Naive thymus-derived CD4-positive, alpha-beta T cell (primary cell): ENCODE data around the gene EHF. TPM values are rescaled to one million over a fixed set of nuclear protein-coding genes. Genes with fewer than 3 reads are reported as not detected.

ENCODE experiments used
- ATAC-seq: fragments of 150-1000 bp; cut with Tn5 transposase; 2 replicates; pipeline ENCODE4 v1.10.0; 2021; ENCODE audit warnings: mild to moderate bottlenecking, moderate library complexity
- CTCF ChIA-PET: fragments of 350-600 bp; sonication (Branson Sonifier 250); formaldehyde crosslinking; loops from one replicate; lab custom pipeline; 2021; ENCODE audit warnings: antibody characterized with exemption; lab: Charles Lee
- POLR2A ChIA-PET: fragments of 350-600 bp; sonication (Branson Sonifier 250); formaldehyde crosslinking; loops from one replicate; lab custom pipeline; 2021; ENCODE audit warnings: antibody characterized with exemption, inconsistent platforms; lab: Charles Lee
- DNase-seq, 9 donors: peaks; one replicate each; pipeline versions ENCODE4 v3.0.0 to v3.0.0-alpha.2; 2020 to 2022; ENCODE audit warnings: mixed read lengths in 1 of 9
- H3K27ac ChIP-seq: one replicate; pipeline ENCODE4 v1.7.0; 2013; ENCODE audit warnings: mild to moderate bottlenecking, low read depth, low read length, moderate library complexity
- H3K27me3 ChIP-seq, 2 donors: one replicate each; pipeline ENCODE4 v1.7.0; 2013; ENCODE audit warnings: low read length in 2 of 2, mild to moderate bottlenecking in 2 of 2, moderate library complexity in 2 of 2; ENCODE audit not compliant: control insufficient read depth in 2 of 2, insufficient read depth in 2 of 2
- H3K36me3 ChIP-seq, 3 experiments: 1 replicate in 2 of 3; 2 replicates in 1 of 3; pipeline ENCODE4 v1.7.0; 2013; ENCODE audit warnings: low read length in 3 of 3, mild to moderate bottlenecking in 3 of 3, moderate library complexity in 1 of 3; ENCODE audit not compliant: insufficient read depth in 3 of 3, control insufficient read depth in 2 of 3
- H3K4me1 ChIP-seq, 2 donors: one replicate each; pipeline ENCODE4 v1.7.0; 2013; ENCODE audit warnings: low read length in 2 of 2, mild to moderate bottlenecking in 2 of 2, moderate library complexity in 1 of 2; ENCODE audit not compliant: control insufficient read depth in 2 of 2, insufficient read depth in 2 of 2
- H3K4me3 ChIP-seq: 2 replicates; pipeline ENCODE4 v1.7.0; 2013; ENCODE audit warnings: mild to moderate bottlenecking, low read length
- H3K9me3 ChIP-seq, 3 experiments: 1 replicate in 2 of 3; 2 replicates in 1 of 3; pipeline ENCODE4 v1.7.0; 2013; ENCODE audit warnings: low read length in 3 of 3; ENCODE audit not compliant: control insufficient read depth in 2 of 3
- H3K27ac Mint-ChIP-seq, 9 donors: one replicate each; pipeline ENCODE4 v1.8.0; 2020 to 2022; ENCODE audit warnings: mixed read lengths in 9 of 9, mild to moderate bottlenecking in 8 of 9, moderate library complexity in 5 of 9, inconsistent platforms in 2 of 9
- H3K27me3 Mint-ChIP-seq, 5 donors: one replicate each; pipeline ENCODE4 v1.8.0; 2021 to 2022; ENCODE audit warnings: mixed read lengths in 5 of 5, mild to moderate bottlenecking in 1 of 5
- H3K36me3 Mint-ChIP-seq, 5 donors: one replicate each; pipeline ENCODE4 v1.8.0; 2020 to 2022; ENCODE audit warnings: mixed read lengths in 5 of 5, mild to moderate bottlenecking in 3 of 5, inconsistent platforms in 1 of 5
- H3K4me1 Mint-ChIP-seq, 7 donors: one replicate each; pipeline ENCODE4 v1.8.0; 2020 to 2022; ENCODE audit warnings: mixed read lengths in 7 of 7, mild to moderate bottlenecking in 3 of 7, inconsistent platforms in 1 of 7
- H3K4me3 Mint-ChIP-seq, 10 donors: one replicate each; pipeline ENCODE4 v1.8.0; 2020 to 2022; ENCODE audit warnings: mild to moderate bottlenecking in 10 of 10, mixed read lengths in 10 of 10, moderate library complexity in 6 of 10, inconsistent platforms in 2 of 10
- H3K9me3 Mint-ChIP-seq, 11 donors: one replicate each; pipeline ENCODE4 v1.8.0; 2020 to 2022; ENCODE audit warnings: mixed read lengths in 11 of 11, mild to moderate bottlenecking in 4 of 11, inconsistent platforms in 1 of 11, moderate library complexity in 1 of 11
- intact Hi-C, 2 donors: fragments of 100-400 bp; cut with micrococcal nuclease; formaldehyde crosslinking; loops; one replicate each; pipeline ENCODE4 v1.15.1; 2023
- polyA plus RNA-seq, 2 donors: library from polyadenylated mRNA; unstranded; fragments of 300-500 nt; fragmentation: Illumina TruSeq; gene quantifications; one replicate each; pipeline ENCODE4 v1.2.3, GENCODE V29; 2021
- total RNA-seq, 6 experiments: library from RNA in 5 of 6; stranded (reverse) in 5 of 6; gene quantifications; 1 replicate in 5 of 6; 2 replicates in 1 of 6; pipeline ENCODE4 v1.2.3 and lab custom pipeline; 2021 to 2026

The EHF gene
- total and polyA plus RNA-seq, 7 experiments from 2014 or later: 0.20 TPM; not detected in 6

DNA sequence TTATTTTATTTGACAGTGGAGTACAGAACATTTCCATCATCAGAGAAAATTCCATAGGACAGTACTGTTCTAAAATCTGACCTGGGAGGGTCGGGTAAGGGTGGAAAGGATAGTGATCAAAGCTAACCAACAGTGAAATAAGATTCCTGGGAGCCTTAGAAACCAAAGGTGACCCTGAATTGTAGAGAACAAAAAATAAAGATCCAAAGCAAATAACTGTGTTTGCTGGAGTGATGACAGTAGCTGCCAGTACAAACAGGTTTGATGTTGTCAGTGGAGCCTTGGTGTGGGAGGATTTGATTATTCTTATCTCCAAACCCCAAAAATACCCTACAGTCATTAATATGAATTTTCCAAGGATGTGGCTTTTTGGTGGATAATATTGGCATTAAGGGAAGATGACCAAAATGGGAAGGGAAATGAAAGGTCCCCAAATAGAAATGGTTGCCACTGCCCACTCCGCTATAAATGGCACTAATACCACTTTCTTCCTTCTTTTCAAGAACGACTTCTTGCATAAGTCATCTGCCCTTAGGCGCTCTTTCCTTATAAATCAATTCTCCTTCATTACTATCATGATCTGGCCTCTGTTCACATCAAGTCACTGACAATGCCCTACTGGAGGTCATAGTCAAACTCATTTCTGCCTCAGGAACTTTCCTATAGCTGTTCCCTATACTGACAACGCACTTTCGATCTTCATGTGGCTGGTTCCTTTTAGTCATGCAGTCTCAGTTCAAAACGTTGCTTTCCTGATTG lies 44.4 kb downstream of the EHF start:
- Mint-ChIP-seq H3K36me3 (no peaks in the 10 kb centered on the region), H3K27me3 (peaks cover 12 to 54% (median 33%) of the 10 kb centered on the region in 5 donors), H3K4me3 (no peak overlapping the region), H3K4me1 (peaks cover 0 to 3% (median 0%) of the 10 kb centered on the region in 7 donors), H3K27ac (no peak overlapping the region), H3K9me3 (peaks cover 0 to 4% (median 0%) of the 10 kb centered on the region in 11 donors)
- ChIA-PET CTCF (no interaction called here), POLR2A (no interaction called here)
- no peaks in the 10 kb centered on the region for H3K36me3 ChIP-seq
- no peak overlapping the region for H3K27ac ChIP-seq
- H3K4me3 ChIP-seq: no peak overlapping the region
- intact Hi-C loops: loop anchor here in 1 of 2 donors (2.0 kb wide), 1 partner anchor 14 kb away; no protein-coding TSS in a partner anchor
- ATAC-seq (no peak), DNase-seq (no peak)
- H3K4me1 ChIP-seq: no peaks in the 10 kb centered on the region
- H3K9me3 ChIP-seq: no peaks in the 10 kb centered on the region
- no peaks in the 10 kb centered on the region for H3K27me3 ChIP-seq

DNA sequence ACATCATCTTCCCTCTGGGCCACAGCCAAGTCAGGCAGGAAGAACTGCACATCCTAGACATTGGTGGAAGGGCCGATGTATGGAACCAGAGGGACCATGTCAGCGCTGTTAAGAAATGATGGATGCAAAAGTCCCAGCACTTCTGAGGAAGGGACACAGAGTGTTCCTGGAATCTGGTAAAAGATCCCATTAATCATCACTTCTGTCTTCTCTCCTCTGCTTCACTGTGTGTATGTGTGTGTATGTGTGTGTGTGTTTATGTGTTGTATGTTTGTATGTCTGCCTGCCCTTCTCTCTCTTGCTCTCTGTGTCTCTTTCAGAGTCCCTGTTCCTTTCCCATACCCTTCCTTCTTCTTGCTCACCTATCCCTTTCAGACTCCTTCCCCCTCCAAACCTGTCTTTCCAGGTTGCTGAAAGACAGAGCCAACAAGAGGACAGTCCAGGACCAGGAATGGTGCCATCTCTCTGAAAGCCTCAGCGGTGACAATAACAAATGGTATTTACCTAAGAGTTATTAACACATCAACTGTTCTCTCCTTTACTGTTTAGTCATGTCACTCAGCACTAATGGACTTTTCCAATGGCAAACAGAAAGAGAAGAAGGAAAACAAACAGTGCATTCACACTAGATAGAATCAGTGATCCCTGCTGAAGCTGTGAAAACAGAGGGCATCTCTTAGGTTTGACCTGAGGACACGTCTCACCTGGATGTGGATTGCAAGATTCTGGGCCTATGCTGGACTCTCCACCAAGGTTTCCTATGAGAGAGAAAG lies 47.1 kb downstream of the EHF start:
- DNase-seq: no peak
- H3K27me3 ChIP-seq: no peaks in the 10 kb centered on the region
- no peaks in the 10 kb centered on the region for H3K9me3 ChIP-seq
- H3K4me3 Mint-ChIP-seq: peak overlapping the region in 1 of 10 donors; percentile 20
- peaks cover 0 to 3% (median 0%) of the 10 kb centered on the region in 11 donors for H3K9me3 Mint-ChIP-seq
- intact Hi-C loops: no loop called here
- no peak overlapping the region for H3K4me3 ChIP-seq
- no peak overlapping the region for H3K27ac ChIP-seq
- peaks cover 0 to 3% (median 0%) of the 10 kb centered on the region in 7 donors for H3K4me1 Mint-ChIP-seq
- no peak for ATAC-seq
- POLR2A ChIA-PET: no interaction called here
- CTCF ChIA-PET: no interaction called here
- no peaks in the 10 kb centered on the region for H3K36me3 ChIP-seq
- H3K27me3 Mint-ChIP-seq: peaks cover 12 to 46% (median 33%) of the 10 kb centered on the region in 5 donors
- H3K36me3 Mint-ChIP-seq: no peaks in the 10 kb centered on the region
- no peaks in the 10 kb centered on the region for H3K4me1 ChIP-seq
- no peak overlapping the region for H3K27ac Mint-ChIP-seq

DNA sequence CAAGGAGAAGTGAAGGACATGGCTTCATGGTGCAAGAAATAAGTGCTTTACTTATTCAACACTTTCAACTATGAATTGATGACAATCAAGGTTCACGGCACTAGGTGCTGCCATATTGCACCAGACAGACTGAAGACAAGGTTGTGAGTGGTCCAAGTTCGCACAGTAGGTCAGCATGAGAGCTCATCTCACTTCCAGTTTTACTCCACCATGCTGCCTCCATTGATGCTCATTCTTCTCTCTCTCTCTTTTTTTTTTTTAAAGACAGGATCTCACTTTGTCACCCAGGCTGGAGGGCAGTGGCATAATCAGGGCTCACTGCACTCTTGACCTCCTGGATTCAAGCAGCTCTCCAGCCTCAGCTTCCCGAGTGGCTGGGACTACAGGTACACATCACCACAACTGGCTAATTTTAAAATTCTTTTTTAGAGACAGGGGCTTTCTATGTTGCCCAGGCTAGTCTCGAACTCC lies 47.7 kb downstream of the EHF start:
- Mint-ChIP-seq H3K9me3 (peaks cover 0 to 5% (median 0%) of the 10 kb centered on the region in 11 donors), H3K36me3 (no peaks in the 10 kb centered on the region), H3K4me3 (no peak overlapping the region), H3K27me3 (peaks cover 12 to 43% (median 33%) of the 10 kb centered on the region in 5 donors), H3K4me1 (peaks cover 0 to 3% (median 0%) of the 10 kb centered on the region in 7 donors), H3K27ac (no peak overlapping the region)
- H3K4me3 ChIP-seq: no peak overlapping the region
- H3K9me3 ChIP-seq: no peaks in the 10 kb centered on the region
- ChIA-PET POLR2A (no interaction called here), CTCF (no interaction called here)
- H3K27me3 ChIP-seq: no peaks in the 10 kb centered on the region
- ATAC-seq (no peak), DNase-seq (no peak)
- no peaks in the 10 kb centered on the region for H3K4me1 ChIP-seq
- intact Hi-C loops: no loop called here
- H3K36me3 ChIP-seq: no peaks in the 10 kb centered on the region
- H3K27ac ChIP-seq: no peak overlapping the region

DNA sequence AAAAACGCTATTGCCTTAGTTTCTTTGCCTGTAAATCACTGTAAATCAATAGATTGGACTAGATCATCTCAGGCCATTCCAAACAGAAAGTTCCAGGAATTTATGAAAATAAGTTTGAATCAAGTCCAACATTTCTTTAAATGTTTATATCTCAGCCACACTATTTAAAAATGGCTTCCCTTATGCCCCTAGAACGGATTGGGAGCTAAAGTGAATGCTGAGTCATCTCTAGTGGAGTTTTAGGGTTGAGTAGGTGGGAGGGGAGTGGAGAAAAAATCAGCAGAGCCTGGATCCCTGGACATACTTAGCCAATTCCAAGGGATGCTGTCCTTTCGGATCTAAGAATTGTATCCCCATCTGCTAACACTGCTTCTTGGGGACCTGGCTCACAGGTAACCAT lies 48.6 kb downstream of the EHF start:
- Mint-ChIP-seq H3K4me3 (no peak overlapping the region), H3K36me3 (no peaks in the 10 kb centered on the region), H3K9me3 (peaks cover 0 to 5% (median 2%) of the 10 kb centered on the region in 11 donors), H3K27ac (no peak overlapping the region), H3K27me3 (peaks cover 12 to 43% (median 35%) of the 10 kb centered on the region in 5 donors), H3K4me1 (peaks cover 0 to 3% (median 0%) of the 10 kb centered on the region in 7 donors)
- ATAC-seq: no peak
- ChIA-PET CTCF (no interaction called here), POLR2A (no interaction called here)
- Histone ChIP-seq H3K4me1 (no peaks in the 10 kb centered on the region), H3K4me3 (no peak overlapping the region), H3K36me3 (no peaks in the 10 kb centered on the region), H3K27ac (no peak overlapping the region), H3K9me3 (no peaks in the 10 kb centered on the region), H3K27me3 (no peaks in the 10 kb centered on the region)
- intact Hi-C loops: no loop called here
- no peak for DNase-seq

DNA sequence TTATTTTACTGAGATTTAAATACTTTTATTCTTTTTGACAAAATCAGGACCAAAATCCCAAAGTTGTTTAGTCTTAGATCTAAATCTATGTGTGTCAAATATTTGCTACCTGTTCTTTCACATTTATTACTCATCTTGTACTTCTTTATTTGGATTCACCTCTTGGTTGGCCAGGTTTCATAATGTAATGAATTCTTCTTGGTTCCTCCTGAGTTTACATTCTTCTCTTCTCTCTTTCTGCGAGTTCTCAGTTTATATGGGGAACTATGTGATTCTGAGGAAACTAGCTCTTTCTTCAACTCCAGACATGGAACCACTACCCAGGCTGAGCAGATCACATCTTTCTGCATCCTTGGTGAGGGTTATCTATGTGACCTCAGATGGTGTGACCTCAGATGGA lies 50.2 kb downstream of the EHF start:
- Mint-ChIP-seq H3K27me3 (peaks cover 9 to 53% (median 35%) of the 10 kb centered on the region in 5 donors), H3K27ac (no peak overlapping the region), H3K4me3 (no peak overlapping the region), H3K36me3 (no peaks in the 10 kb centered on the region), H3K9me3 (peaks cover 0 to 5% (median 2%) of the 10 kb centered on the region in 11 donors), H3K4me1 (peaks cover 0 to 3% (median 0%) of the 10 kb centered on the region in 7 donors)
- Histone ChIP-seq H3K36me3 (no peaks in the 10 kb centered on the region), H3K9me3 (no peaks in the 10 kb centered on the region), H3K27me3 (no peaks in the 10 kb centered on the region), H3K4me1 (no peaks in the 10 kb centered on the region), H3K4me3 (no peak overlapping the region), H3K27ac (no peak overlapping the region)
- ChIA-PET CTCF (no interaction called here), POLR2A (no interaction called here)
- DNase-seq (no peak), ATAC-seq (no peak)
- intact Hi-C loops: no loop called here

DNA sequence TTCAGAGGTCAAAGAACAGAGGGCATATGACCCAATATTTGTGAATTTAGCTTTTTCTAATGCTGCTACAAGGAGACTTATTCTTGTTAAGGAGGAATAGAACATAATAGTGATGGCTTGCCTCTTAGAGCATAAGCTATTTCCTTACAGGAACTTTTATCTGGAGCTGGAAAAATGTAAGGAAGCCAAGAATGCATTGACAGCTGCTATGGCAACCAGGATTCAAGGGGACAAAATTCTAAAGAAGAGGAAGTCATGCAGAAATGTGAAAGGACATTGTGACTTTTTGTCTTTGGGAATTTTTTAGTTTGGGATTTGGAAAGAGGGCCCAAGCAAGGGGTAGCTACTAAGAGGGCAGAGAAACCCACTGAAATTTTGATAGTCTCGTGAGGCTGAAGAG lies 51.1 kb downstream of the EHF start:
- H3K27me3 ChIP-seq: no peaks in the 10 kb centered on the region
- H3K27ac Mint-ChIP-seq: no peak overlapping the region
- no peaks in the 10 kb centered on the region for H3K36me3 ChIP-seq
- peaks cover 0 to 5% (median 2%) of the 10 kb centered on the region in 11 donors for H3K9me3 Mint-ChIP-seq
- H3K9me3 ChIP-seq: no peaks in the 10 kb centered on the region
- DNase-seq: no peak
- H3K27ac ChIP-seq: no peak overlapping the region
- peaks cover 0 to 3% (median 0%) of the 10 kb centered on the region in 7 donors for H3K4me1 Mint-ChIP-seq
- ATAC-seq: no peak
- no peaks in the 10 kb centered on the region for H3K4me1 ChIP-seq
- ChIA-PET POLR2A (no interaction called here), CTCF (no interaction called here)
- intact Hi-C loops: no loop called here
- H3K27me3 Mint-ChIP-seq: peaks cover 11 to 52% (median 35%) of the 10 kb centered on the region in 5 donors
- H3K4me3 Mint-ChIP-seq: no peak overlapping the region
- H3K36me3 Mint-ChIP-seq: no peaks in the 10 kb centered on the region
- H3K4me3 ChIP-seq: no peak overlapping the region
